CD4-positive, alpha-beta T cell treated with Interleukin-2 at 100 ng/mL for 4 hours (primary cell): Measurements from ENCODE around the gene CUL9.

Experiments used
- DNase-seq: peaks from one replicate; pipeline ENCODE4 v3.0.0-alpha.2; 2020; ENCODE audit warnings: low spot score

Gene CUL9

GRCh38 chr6:43229803-43230620 lies 48.0 kb downstream of the CUL9 start:
- no peak for DNase-seq

- DNase-seq: no peak
Measured at GRCh38 chr6:43231053-43231452, 49.1 kb downstream of the CUL9 start.

GRCh38 chr6:43231735-43232450 lies 49.9 kb downstream of the CUL9 start:
- DNase-seq: no peak

- no peak for DNase-seq
Measured at GRCh38 chr6:43235841-43236240, 53.8 kb downstream of the CUL9 start.

GRCh38 chr6:43239054-43239453 lies 57.1 kb downstream of the CUL9 start:
- no peak for DNase-seq

GRCh38 chr6:43240950-43241349 lies 59.0 kb downstream of the CUL9 start:
- no peak for DNase-seq

GRCh38 chr6:43241446-43241845 lies 59.5 kb downstream of the CUL9 start:
- DNase-seq: no peak

- DNase-seq: no peak
Measured at GRCh38 chr6:43242908-43243663, 61.1 kb downstream of the CUL9 start, which contains the start of gene TTBK1. TTBK1 (plus strand) TSS chr6:43243481; CDS start chr6:43246661, 3,180 bp downstream.

- no peak for DNase-seq
Measured at GRCh38 chr6:43243664-43244321, 61.8 kb downstream of the CUL9 start.

GRCh38 chr6:43246301-43247113 lies 64.5 kb downstream of the CUL9 start:
- no peak for DNase-seq

GRCh38 chr6:43247114-43247999 lies 65.4 kb downstream of the CUL9 start:
- peak; percentile 81 for DNase-seq

- no peak for DNase-seq
Measured at GRCh38 chr6:43248101-43248500, 66.1 kb downstream of the CUL9 start.

GRCh38 chr6:43248791-43249190 lies 66.8 kb downstream of the CUL9 start:
- DNase-seq: no peak

GRCh38 chr6:43250992-43251373 lies 69.0 kb downstream of the CUL9 start:
- no peak for DNase-seq

- DNase-seq: no peak
Measured at GRCh38 chr6:43253401-43253800, 71.4 kb downstream of the CUL9 start.

GRCh38 chr6:43254138-43254817 lies 72.3 kb downstream of the CUL9 start:
- no peak for DNase-seq

GRCh38 chr6:43254846-43255245 lies 72.8 kb downstream of the CUL9 start:
- DNase-seq: no peak

GRCh38 chr6:43255408-43256054 lies 73.5 kb downstream of the CUL9 start:
- no peak for DNase-seq
